Astrocyte (in vitro differentiated cells and primary cell): ENCODE results near the gene ZNF621. TPM values are rescaled to one million over a fixed set of nuclear protein-coding genes. Genes with fewer than 3 reads are reported as not detected.

Source experiments
- DNase-seq: peaks from one replicate; pipeline ENCODE4 v3.0.0-alpha.2; 2010; ENCODE audit warnings: low read depth
- FAIRE-seq: peaks from 2 replicates; lab custom pipeline; 2011; peaks lifted over from hg19 to GRCh38; lab: Jason Lieb, UNC
- H2AFZ ChIP-seq: 2 replicates; pipeline ENCODE4 v1.6.0; 2012; ENCODE audit warnings: low read depth, low read length, inconsistent platforms
- H3K27ac ChIP-seq: 2 replicates; pipeline ENCODE4 v1.5.1; 2011; ENCODE audit warnings: low read depth, low read length, inconsistent platforms
- H3K27me3 ChIP-seq: 2 replicates; pipeline ENCODE4 v1.6.0; 2011; ENCODE audit warnings: low read length, inconsistent platforms; ENCODE audit not compliant: insufficient read depth
- H3K36me3 ChIP-seq: 2 replicates; pipeline ENCODE4 v1.5.1; 2011; ENCODE audit warnings: low read length, inconsistent platforms; ENCODE audit not compliant: insufficient read depth
- H3K4me1 ChIP-seq: 2 replicates; pipeline ENCODE4 v1.5.1; 2011; ENCODE audit warnings: low read length, inconsistent platforms; ENCODE audit not compliant: insufficient read depth
- H3K4me2 ChIP-seq: 2 replicates; pipeline ENCODE4 v1.6.0; 2012; ENCODE audit warnings: low read length, inconsistent platforms
- H3K4me3 ChIP-seq: 2 replicates; pipeline ENCODE4 v1.5.1; 2011; ENCODE audit warnings: low read depth, mild to moderate bottlenecking, low read length, inconsistent platforms; ENCODE audit not compliant: insufficient read depth
- H3K79me2 ChIP-seq: 2 replicates; pipeline ENCODE4 v1.6.0; 2012; ENCODE audit warnings: mild to moderate bottlenecking, low read length, inconsistent platforms; ENCODE audit not compliant: insufficient read depth
- H3K9ac ChIP-seq: 2 replicates; pipeline ENCODE4 v1.6.0; 2012; ENCODE audit warnings: mild to moderate bottlenecking, low read length, inconsistent platforms
- H3K9me3 ChIP-seq: 2 replicates; pipeline ENCODE4 v1.5.1; 2012; ENCODE audit warnings: low read depth, mild to moderate bottlenecking, low read length, inconsistent platforms; ENCODE audit not compliant: insufficient read depth
- H4K20me1 ChIP-seq: 2 replicates; pipeline ENCODE4 v1.6.0; 2012; ENCODE audit warnings: low read length, inconsistent platforms; ENCODE audit not compliant: insufficient read depth
- H3K27ac Mint-ChIP-seq: one replicate; pipeline ENCODE4 v1.8.0; 2021; ENCODE audit warnings: mild to moderate bottlenecking, mixed read lengths; ENCODE audit not compliant: unreplicated experiment
- H3K27me3 Mint-ChIP-seq: one replicate; pipeline ENCODE4 v1.8.0; 2021; ENCODE audit warnings: low read depth, mixed read lengths; ENCODE audit not compliant: unreplicated experiment
- H3K36me3 Mint-ChIP-seq: one replicate; pipeline ENCODE4 v1.8.0; 2021; ENCODE audit warnings: low read depth, mixed read lengths; ENCODE audit not compliant: unreplicated experiment
- H3K4me1 Mint-ChIP-seq: one replicate; pipeline ENCODE4 v1.8.0; 2021; ENCODE audit warnings: low read depth, mixed read lengths; ENCODE audit not compliant: unreplicated experiment
- H3K4me3 Mint-ChIP-seq: one replicate; pipeline ENCODE4 v1.8.0; 2021; ENCODE audit warnings: mild to moderate bottlenecking, moderate library complexity, mixed read lengths; ENCODE audit not compliant: unreplicated experiment
- H3K9me3 Mint-ChIP-seq: one replicate; pipeline ENCODE4 v1.8.0; 2021; ENCODE audit warnings: mild to moderate bottlenecking, mixed read lengths; ENCODE audit not compliant: unreplicated experiment
- CTCF ChIP-seq: IDR thresholded peaks from 2 replicates; pipeline ENCODE4 v1.5.1; 2011; ENCODE audit warnings: low read depth, mild to moderate bottlenecking, inconsistent platforms, low read length, moderate library complexity; ENCODE audit not compliant: insufficient read depth
- EZH2 ChIP-seq: IDR thresholded peaks from 2 replicates; pipeline ENCODE4 v1.6.1; 2012; ENCODE audit warnings: mild to moderate bottlenecking, low read length, inconsistent platforms; ENCODE audit not compliant: insufficient read depth
- total RNA-seq: library from RNA; stranded (reverse); gene quantifications from 2 replicates; pipeline ENCODE4 v1.2.1, GENCODE V29; 2021

Gene ZNF621
- total RNA-seq, 1 donor from 2014 or later = 28.9 TPM

GRCh38 chr3:40528426-40528825 is 3.7 kb downstream of the ZNF621 start:
- Histone ChIP-seq H3K9me3 (peaks cover 19% of the 10 kb centered on the region), H3K27me3 (no peaks in the 10 kb centered on the region), H3K4me3 (no peak overlapping the region), H3K36me3 (peaks cover 28% of the 10 kb centered on the region), H4K20me1 (no peaks in the 10 kb centered on the region), H3K4me2 (no peak overlapping the region), H3K9ac (no peak overlapping the region), H3K79me2 (peaks cover 28% of the 10 kb centered on the region), H3K4me1 (peaks cover 15% of the 10 kb centered on the region), H3K27ac (no peak overlapping the region), H2AFZ (no peak overlapping the region)
- DNase-seq (no peak), FAIRE-seq (no peak)
- H3K9me3 Mint-ChIP-seq = peaks cover 36% of the 10 kb centered on the region
- H3K4me3 Mint-ChIP-seq = no peak overlapping the region
- H3K27me3 Mint-ChIP-seq = no peaks in the 10 kb centered on the region
- no peak overlapping the region for H3K27ac Mint-ChIP-seq
- peaks cover 62% of the 10 kb centered on the region for H3K36me3 Mint-ChIP-seq
- TF ChIP-seq CTCF (no peak), EZH2 (no peak)
- H3K4me1 Mint-ChIP-seq = peaks cover 7% of the 10 kb centered on the region

- H3K9me3 Mint-ChIP-seq = peaks cover 48% of the 10 kb centered on the region
- peaks cover 32% of the 10 kb centered on the region for H3K36me3 ChIP-seq
- peaks cover 17% of the 10 kb centered on the region for H3K79me2 ChIP-seq
Observed at GRCh38 chr3:40532252-40532651, 7.5 kb downstream of the ZNF621 start.

More at GRCh38 chr3:40532252-40532651, 7.5 kb downstream of the ZNF621 start:
- no peak overlapping the region for H3K9ac ChIP-seq
- no peak for DNase-seq
- FAIRE-seq = no peak
- Mint-ChIP-seq H3K27me3 (no peaks in the 10 kb centered on the region), H3K36me3 (peaks cover 90% of the 10 kb centered on the region), H3K4me3 (no peak overlapping the region), H3K27ac (no peak overlapping the region), H3K4me1 (no peaks in the 10 kb centered on the region)
- no peak for TF ChIP-seq CTCF
- TF ChIP-seq EZH2 = no peak
- no peak overlapping the region for H2AFZ ChIP-seq
- no peak overlapping the region for H3K27ac ChIP-seq
- no peaks in the 10 kb centered on the region for H3K4me1 ChIP-seq
- no peaks in the 10 kb centered on the region for H4K20me1 ChIP-seq
- H3K9me3 ChIP-seq = peaks cover 32% of the 10 kb centered on the region
- H3K4me2 ChIP-seq = no peak overlapping the region
- no peaks in the 10 kb centered on the region for H3K27me3 ChIP-seq
- no peak overlapping the region for H3K4me3 ChIP-seq
